GM19328 (cell line): ENCODE measurements around the gene GJB2.
A peak's percentile ranks its signal among the peaks of the same experiment; 100 is the strongest.

Experiments used
- ATAC-seq: cut with Tn5 transposase; IDR thresholded peaks from one replicate; pipeline ENCODE4 v1.9.1; 2021; ENCODE audit warnings: mild to moderate bottlenecking, moderate library complexity; ENCODE audit not compliant: unreplicated experiment

GJB2 gene

DNA sequence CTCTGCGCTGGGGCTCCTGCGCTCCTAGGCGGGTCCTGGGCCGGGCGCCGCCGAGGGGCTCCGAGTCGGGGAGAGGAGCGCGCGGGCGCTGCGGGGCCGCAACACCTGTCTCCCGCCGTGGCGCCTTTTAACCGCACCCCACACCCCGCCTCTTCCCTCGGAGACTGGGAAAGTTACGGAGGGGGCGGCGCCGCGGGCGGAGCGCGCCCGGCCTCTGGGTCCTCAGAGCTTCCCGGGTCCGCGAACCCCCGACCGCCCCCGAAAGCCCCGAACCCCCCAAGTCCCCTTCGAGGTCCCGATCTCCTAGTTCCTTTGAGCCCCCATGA, at the start of gene GJB2:
TSS of gene GJB2 (minus strand) at position 103 of the 326 bp plus-strand sequence. CDS start 3,357 bp downstream, outside the sequence.
- no peak for ATAC-seq

DNA sequence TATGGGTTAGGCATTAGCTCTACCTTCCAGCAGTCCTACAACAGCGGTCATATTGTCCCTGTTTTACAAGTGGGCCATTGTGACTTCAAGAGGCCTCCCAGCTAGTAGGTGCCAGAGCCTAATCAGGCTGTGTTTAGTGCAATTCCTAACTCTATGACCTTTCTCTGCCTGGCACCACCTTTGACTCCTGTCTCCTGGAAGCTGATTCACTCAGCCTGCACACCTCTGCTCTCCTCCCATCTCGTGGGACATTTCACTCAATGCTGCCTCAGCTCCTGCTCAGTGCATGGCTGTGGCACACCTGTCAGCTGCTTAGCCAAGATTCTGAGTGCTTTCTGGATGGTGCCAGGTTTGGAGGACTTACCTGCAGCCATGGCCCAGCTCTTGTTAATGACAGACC, 48.9 kb upstream of the GJB2 start:
- ATAC-seq = no peak

GRCh38 chr13:20239748-20240147, 47.0 kb upstream of the GJB2 start:
- ATAC-seq = no peak

DNA sequence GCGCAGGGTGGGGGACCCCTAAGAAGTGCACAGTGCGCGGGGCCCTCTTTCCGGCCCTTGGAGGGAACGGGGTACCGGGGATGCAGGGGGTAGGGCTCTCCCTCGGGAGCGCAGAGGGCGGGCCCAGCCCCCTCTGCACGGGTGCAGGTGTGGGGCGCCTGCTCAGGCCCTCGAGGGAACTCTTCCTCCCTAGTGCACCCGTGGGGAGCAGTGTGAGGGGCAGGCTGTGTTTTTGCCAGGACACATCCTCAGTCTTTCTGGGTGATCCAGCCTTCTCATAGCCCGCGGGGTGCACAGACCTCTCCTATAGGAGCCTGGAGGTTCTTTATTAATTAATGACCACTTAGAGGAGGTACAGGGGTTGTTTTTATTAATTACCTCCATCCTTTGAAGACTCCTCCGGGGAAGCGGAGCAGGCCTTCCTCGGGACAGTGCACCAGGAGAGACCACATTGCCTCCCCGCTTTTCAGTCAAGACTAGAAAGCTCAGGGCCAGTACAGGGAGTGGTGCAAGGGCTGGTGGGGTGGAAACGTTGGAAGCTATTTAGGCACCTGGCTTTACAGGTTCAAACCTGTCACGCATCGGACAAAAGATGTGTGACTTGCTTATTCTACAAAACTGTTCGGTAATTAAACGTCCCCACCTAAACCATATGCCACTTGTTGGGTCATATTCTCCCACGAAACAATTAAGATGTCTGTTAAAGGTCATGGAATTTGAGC, 40.0 kb upstream of the GJB2 start:
- no peak for ATAC-seq

DNA sequence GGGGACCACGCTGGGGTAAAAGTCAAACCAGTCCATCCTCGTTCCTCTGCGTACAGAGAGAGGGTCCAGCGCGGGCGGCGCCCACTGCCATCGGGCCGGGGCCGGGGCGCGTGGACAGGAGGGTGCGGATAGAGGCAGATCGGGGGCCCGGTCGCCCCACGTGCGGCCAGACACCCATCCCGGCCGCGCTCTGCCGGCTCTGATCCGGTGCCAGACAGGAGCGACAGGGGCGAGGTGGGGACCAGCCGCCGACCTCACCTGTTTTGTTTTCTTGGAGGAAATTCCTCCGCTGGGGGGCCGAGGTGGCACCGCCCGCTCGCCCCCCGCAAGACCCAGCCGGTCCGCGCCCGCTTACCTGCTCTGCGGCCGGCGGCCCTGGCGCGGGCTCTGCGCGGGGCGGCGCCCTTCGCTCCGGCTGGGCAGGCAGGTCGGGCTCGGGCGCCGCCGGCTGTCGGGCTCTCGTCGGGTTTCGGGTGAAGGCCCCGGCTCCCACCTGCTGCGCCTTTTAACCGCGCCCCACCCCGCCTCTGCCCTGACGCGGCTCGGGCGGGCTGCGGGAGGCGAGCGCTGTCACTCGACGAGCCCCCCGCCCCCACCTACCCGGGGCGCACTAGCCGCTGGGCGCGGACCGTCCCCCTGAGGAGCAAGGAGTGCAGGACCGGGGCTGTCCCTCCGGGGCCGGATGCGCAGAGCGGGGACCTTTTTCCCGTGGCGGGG, 39.3 kb upstream of the GJB2 start, which contains the start of gene GJB6:
TSS of gene GJB6 (minus strand) at position 481 of the 717 bp plus-strand sequence. CDS start 8,839 bp downstream, outside the sequence.
- no peak for ATAC-seq

DNA sequence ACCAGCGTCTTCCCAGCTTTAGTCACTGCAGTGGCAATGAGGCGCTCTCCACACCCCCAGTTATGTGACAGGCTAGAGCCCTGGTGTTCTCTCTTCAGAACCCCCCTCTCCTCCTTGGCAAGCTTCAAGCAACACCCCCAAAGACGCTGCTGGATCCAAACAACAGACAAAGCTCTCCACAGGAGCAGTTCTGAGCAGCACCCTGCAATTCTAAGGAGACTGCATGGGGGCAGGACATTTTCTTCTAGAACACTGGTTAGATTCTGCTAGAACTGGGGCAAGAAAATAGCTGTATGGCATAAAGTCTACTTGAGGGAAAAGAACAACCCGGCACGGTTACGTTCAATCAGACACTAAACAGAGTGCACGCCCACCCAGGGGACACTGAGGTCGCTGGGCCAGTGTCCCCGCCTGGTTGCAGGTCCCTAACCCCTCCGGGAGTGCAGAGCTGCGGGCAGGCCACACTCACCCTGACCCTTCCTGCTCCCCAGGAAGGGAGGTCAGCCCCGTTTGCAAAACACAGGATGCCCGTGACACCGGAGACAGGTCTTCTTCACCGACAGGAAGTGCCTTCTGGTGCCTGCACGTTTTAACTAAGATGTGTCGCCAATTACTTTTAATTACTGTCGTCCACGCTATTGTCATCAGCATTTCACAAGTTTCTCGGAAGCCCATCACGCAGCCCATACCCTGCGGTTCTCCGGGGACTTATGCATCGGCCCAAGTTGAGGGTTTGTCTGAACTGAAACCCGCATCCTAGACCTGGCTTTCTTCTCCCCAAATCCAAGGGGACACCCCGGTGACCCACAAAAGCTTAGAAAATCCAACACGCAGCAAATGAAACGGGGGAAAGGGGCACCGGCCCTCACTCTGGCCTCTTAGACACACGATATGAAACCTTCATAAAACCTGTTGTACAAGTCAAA, 38.4 kb upstream of the GJB2 start:
- ATAC-seq = no peak

- ATAC-seq = no peak
These were observed 35.0 kb upstream of the GJB2 start for GRCh38 chr13:20227730-20228129.

GRCh38 chr13:20227288-20227687, 34.5 kb upstream of the GJB2 start:
- no peak for ATAC-seq

GRCh38 chr13:20222553-20222952, 29.8 kb upstream of the GJB2 start:
- ATAC-seq = no peak

GRCh38 chr13:20221772-20222171, 29.0 kb upstream of the GJB2 start:
- no peak for ATAC-seq

GRCh38 chr13:20219577-20219976, 26.8 kb upstream of the GJB2 start:
- ATAC-seq = peak; percentile 69

DNA sequence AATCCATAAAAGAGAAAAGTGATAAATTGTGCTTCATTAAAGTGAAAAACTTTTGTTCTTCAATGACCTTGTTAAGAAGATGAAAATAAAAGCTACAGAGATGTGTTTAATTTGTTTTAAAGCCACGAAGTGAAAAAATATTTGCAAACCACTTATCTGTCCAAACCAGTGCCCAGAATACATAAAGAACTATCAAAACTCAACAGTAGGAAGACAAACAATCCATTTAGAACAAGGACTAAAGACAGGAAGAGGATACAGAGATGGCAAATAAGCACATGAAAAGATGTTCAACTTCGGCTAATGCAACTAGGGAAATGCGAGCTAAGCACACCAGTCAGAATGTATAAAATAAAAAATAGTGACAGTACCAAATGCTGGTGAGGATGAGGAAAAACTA, 24.4 kb upstream of the GJB2 start:
- no peak for ATAC-seq

GRCh38 chr13:20209948-20210347, 17.2 kb upstream of the GJB2 start:
- no peak for ATAC-seq

- ATAC-seq = no peak
These were observed 14.0 kb upstream of the GJB2 start for GRCh38 chr13:20206698-20207235.

- ATAC-seq = no peak
These were observed 13.4 kb upstream of the GJB2 start for GRCh38 chr13:20206065-20206697.

- no peak for ATAC-seq
These were observed 6.0 kb upstream of the GJB2 start for GRCh38 chr13:20198781-20199180.

- no peak for ATAC-seq
These were observed 4.7 kb upstream of the GJB2 start for GRCh38 chr13:20197361-20197834.

DNA sequence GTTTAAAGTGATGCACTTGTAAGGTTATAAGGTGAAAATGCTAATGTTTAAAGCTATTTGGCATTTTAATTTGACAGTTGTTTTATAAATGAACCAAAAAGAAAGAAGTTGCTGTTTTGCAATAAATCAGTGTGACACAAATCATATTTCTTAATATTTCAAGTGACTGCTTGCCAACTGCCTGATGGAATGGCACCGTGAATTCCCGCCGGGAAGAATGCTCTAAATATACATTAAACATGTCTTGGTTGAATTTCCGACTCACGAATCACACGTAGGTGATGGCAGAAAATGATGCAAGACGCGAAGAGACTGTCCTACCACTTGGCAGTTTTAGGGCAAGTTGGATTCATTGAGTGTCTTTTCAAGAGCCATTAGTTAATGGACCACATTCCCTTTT, 3.1 kb upstream of the GJB2 start:
- ATAC-seq = no peak

GRCh38 chr13:20193907-20194631, 1.3 kb upstream of the GJB2 start:
- ATAC-seq = no peak
